Measurements from ENCODE around the gene MREG. TPM values are rescaled to one million over a fixed set of nuclear protein-coding genes. Genes with fewer than 3 reads are reported as not detected.

Gene MREG
- total RNA-seq, 1 donor from 2014 or later = 1.8 TPM

DNA sequence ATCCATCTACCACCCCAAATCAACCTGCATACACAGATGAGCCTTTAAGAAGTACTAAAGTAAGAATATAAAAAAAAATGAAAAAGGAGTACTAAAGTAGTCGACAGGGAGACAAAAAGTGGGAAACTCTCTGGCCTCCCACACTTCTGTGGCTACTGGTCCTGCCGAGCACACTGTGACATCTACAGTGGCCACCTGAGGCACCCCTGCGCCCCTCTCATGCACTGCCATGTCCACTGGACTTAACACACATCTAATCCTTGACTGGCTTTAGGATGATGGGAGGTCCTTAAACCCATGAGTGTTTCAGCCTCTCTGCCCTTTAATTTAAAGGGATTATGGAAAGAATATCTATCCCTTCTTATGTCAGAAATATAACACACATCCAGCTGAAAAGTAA is 71.2 kb downstream of the MREG start:
- H3K9me3 Mint-ChIP-seq (ENCODE audit: low read depth) = no peaks in the 10 kb centered on the region
- no peaks in the 10 kb centered on the region for H3K27me3 Mint-ChIP-seq (ENCODE audit: low read depth)
- TF ChIP-seq, protein P1, sequence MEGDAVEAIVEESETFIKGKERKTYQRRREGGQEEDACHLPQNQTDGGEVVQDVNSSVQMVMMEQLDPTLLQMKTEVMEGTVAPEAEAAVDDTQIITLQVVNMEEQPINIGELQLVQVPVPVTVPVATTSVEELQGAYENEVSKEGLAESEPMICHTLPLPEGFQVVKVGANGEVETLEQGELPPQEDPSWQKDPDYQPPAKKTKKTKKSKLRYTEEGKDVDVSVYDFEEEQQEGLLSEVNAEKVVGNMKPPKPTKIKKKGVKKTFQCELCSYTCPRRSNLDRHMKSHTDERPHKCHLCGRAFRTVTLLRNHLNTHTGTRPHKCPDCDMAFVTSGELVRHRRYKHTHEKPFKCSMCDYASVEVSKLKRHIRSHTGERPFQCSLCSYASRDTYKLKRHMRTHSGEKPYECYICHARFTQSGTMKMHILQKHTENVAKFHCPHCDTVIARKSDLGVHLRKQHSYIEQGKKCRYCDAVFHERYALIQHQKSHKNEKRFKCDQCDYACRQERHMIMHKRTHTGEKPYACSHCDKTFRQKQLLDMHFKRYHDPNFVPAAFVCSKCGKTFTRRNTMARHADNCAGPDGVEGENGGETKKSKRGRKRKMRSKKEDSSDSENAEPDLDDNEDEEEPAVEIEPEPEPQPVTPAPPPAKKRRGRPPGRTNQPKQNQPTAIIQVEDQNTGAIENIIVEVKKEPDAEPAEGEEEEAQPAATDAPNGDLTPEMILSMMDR (IDR thresholded peaks at IDR 0.05) = no peak
- H3K36me3 Mint-ChIP-seq (ENCODE audit: low read depth) = peaks cover 4% of the 10 kb centered on the region
- H3K4me3 Mint-ChIP-seq (ENCODE audit: unreplicated experiment) = no peak overlapping the region
- peaks cover 8% of the 10 kb centered on the region for H3K4me1 Mint-ChIP-seq (ENCODE audit: low read depth)
- no peak for DNase-seq (ENCODE audit: low spot score)
- H3K27ac Mint-ChIP-seq (ENCODE audit: unreplicated experiment) = no peak overlapping the region

DNA sequence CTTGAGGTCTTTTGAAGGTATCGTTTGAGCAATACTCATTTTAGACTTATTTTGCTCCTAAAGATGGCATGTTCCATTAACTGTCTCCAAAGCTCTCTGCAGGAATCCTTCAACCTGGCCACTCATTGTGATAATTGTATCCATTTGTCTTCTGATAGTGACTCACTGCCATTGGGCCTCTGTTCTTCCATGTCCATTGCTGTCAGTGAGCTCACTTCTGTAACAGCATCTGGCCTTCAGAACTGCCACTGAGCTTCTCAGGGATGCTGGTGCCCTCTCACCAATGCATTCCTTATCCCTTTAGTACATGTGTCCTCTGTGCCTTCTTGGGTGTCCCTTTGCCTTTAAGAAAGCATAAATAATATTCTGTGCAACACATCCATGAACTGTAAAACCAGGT is 71.6 kb downstream of the MREG start:
- Mint-ChIP-seq H3K27me3 (ENCODE audit: low read depth) (no peaks in the 10 kb centered on the region), H3K4me1 (ENCODE audit: low read depth) (peaks cover 8% of the 10 kb centered on the region), H3K4me3 (ENCODE audit: unreplicated experiment) (no peak overlapping the region), H3K9me3 (ENCODE audit: low read depth) (no peaks in the 10 kb centered on the region), H3K36me3 (ENCODE audit: low read depth) (peaks cover 4% of the 10 kb centered on the region), H3K27ac (ENCODE audit: unreplicated experiment) (no peak overlapping the region)
- TF ChIP-seq, protein P1 (IDR thresholded peaks at IDR 0.05) = no peak
- no peak for DNase-seq (ENCODE audit: low spot score)

DNA sequence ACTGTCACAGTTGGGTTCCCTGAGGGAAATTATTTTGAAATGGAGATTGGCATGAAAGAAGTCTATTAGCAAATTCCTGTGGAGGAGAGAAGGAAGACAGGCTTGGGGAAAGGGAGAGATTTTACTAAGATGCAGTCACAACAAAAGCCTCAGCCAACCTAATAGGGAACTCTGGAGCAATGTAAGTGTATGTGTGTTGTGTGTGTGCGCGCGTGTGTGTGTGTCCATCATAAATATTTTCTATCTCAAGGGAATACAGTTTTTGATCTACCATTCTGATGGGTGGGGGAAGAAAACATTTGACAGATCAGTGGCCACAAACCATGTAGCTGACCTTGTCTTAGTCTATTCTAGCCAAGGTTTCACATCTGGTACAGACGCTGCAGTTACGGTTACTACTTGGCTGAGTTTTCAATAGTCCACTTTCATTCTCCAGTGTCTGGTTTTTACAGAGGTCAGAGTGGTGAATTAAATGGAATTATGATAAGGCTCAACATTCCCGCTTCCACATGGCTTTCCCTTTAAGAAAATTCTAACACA is 72.6 kb downstream of the MREG start:
- no peak overlapping the region for H3K27ac Mint-ChIP-seq (ENCODE audit: unreplicated experiment)

DNA sequence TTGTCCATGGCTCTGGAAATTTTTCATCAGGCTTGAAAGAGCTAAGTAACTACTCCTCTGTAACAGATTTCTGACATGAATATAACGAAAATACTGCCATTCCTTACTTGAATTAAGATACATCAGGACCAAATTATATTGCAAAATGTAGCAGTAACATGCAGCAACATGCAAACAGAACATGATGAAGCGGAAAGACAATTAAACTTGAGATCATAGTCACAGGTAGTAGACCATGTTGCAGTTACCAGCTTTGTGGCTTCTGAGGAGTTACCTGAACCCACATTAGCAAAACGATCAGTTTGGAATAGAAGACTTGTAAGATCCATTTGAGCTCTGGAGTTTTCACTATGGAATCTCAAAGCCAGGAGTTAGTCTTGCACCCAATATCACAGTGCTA is 76.2 kb downstream of the MREG start:
- TF ChIP-seq, protein P1 (IDR thresholded peaks at IDR 0.05) = no peak
- Mint-ChIP-seq H3K9me3 (ENCODE audit: low read depth) (no peaks in the 10 kb centered on the region), H3K4me3 (ENCODE audit: unreplicated experiment) (no peak overlapping the region), H3K4me1 (ENCODE audit: low read depth) (peaks cover 8% of the 10 kb centered on the region), H3K27ac (ENCODE audit: unreplicated experiment) (no peak overlapping the region), H3K27me3 (ENCODE audit: low read depth) (no peaks in the 10 kb centered on the region), H3K36me3 (ENCODE audit: low read depth) (no peaks in the 10 kb centered on the region)
- no peak for DNase-seq (ENCODE audit: low spot score)

More for the DNA sequence above, 72.6 kb downstream of the MREG start:
- DNase-seq (ENCODE audit: low spot score) = no peak
- Mint-ChIP-seq H3K4me1 (ENCODE audit: low read depth) (peaks cover 8% of the 10 kb centered on the region), H3K4me3 (ENCODE audit: unreplicated experiment) (no peak overlapping the region), H3K9me3 (ENCODE audit: low read depth) (no peaks in the 10 kb centered on the region), H3K27me3 (ENCODE audit: low read depth) (no peaks in the 10 kb centered on the region), H3K36me3 (ENCODE audit: low read depth) (peaks cover 2% of the 10 kb centered on the region)
- TF ChIP-seq, protein P1 (IDR thresholded peaks at IDR 0.05) = no peak

DNA sequence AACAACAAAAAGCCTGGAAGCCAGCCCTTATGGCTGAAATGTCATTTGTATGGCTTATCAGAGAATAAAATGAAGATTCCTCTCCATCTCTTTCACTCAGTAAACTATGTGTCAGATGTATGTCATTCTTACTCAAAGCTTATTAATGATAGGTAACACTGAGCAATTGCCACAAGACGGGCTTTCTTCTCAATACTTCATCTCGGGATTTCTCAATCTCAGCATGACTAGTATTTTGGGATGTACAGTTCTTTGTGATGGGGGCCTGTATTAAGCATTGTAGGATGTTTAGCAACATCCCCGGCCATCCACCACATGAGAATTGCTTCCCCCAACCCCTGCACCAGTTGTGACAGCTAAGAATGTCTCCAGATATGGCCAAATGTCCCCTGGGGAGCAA is 80.2 kb downstream of the MREG start:
- TF ChIP-seq, protein P1 (IDR thresholded peaks at IDR 0.05) = no peak
- Mint-ChIP-seq H3K27ac (ENCODE audit: unreplicated experiment) (no peak overlapping the region), H3K36me3 (ENCODE audit: low read depth) (no peaks in the 10 kb centered on the region), H3K4me1 (ENCODE audit: low read depth) (peaks cover 30% of the 10 kb centered on the region), H3K27me3 (ENCODE audit: low read depth) (no peaks in the 10 kb centered on the region), H3K9me3 (ENCODE audit: low read depth) (peaks cover 3% of the 10 kb centered on the region), H3K4me3 (ENCODE audit: unreplicated experiment) (no peak overlapping the region)
- no peak for DNase-seq (ENCODE audit: low spot score)
